HG03558 (cell line): ENCODE results near the gene LDLRAD3.

Experiments
- ATAC-seq: cut with Tn5 transposase; IDR thresholded peaks from one replicate; pipeline ENCODE4 v1.9.1; 2021; ENCODE audit warnings: moderate number of reproducible peaks; ENCODE audit not compliant: unreplicated experiment; ENCODE audit errors: extremely low read depth

Gene LDLRAD3

GRCh38 chr11:36278531-36279282 lies 334.8 kb downstream of the LDLRAD3 start:
- no peak for ATAC-seq

- ATAC-seq: no peak
Measured at GRCh38 chr11:36280531-36280930, 336.7 kb downstream of the LDLRAD3 start.
